GM21360 (cell line): ENCODE results near the gene PRDM1.
A peak's percentile ranks its signal among the peaks of the same experiment; 100 is the strongest.

ENCODE experiments used
- ATAC-seq: cut with Tn5 transposase; IDR thresholded peaks from one replicate; pipeline ENCODE4 v1.9.1; 2021; ENCODE audit warnings: mild to moderate bottlenecking, moderate library complexity; ENCODE audit not compliant: unreplicated experiment

Gene PRDM1

DNA sequence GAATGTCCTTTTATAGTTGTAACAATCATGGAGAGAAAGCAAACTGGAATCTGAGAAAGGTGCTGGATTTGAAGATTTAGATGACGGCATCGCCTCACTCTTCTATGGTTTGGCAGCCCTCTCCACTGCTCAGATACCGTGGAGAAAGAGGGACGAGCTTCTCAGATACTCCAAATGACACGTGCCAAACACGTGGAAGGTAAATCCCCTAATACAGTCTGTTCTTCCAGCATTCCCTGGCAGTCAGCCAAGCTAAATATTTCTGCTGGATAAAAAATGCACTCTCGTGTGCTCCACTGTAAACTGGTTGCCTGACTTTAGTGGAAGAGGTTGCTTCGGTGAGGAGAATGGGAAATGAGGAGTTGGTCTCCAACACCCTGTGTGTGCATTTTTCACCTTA is 16.7 kb upstream of the PRDM1 start:
- ATAC-seq, result no peak

DNA sequence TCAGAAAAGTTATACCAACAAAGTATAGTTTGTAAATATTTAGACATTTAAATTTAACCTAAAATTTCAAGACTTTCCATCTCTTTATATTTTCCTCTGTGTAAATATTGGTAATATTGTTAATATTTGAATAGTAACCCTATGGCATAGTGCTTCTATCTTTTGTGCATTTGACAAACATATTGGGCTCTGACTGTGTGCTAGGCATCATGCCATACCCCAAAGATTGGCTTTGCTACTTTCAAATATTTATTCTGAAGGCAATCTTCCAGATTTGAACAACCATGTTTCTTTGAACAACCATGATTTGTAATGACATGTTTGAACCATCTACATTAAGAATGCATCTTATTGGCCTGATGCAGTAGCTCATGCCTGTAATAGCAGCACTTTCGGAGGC is 15.5 kb upstream of the PRDM1 start:
- no peak for ATAC-seq

DNA sequence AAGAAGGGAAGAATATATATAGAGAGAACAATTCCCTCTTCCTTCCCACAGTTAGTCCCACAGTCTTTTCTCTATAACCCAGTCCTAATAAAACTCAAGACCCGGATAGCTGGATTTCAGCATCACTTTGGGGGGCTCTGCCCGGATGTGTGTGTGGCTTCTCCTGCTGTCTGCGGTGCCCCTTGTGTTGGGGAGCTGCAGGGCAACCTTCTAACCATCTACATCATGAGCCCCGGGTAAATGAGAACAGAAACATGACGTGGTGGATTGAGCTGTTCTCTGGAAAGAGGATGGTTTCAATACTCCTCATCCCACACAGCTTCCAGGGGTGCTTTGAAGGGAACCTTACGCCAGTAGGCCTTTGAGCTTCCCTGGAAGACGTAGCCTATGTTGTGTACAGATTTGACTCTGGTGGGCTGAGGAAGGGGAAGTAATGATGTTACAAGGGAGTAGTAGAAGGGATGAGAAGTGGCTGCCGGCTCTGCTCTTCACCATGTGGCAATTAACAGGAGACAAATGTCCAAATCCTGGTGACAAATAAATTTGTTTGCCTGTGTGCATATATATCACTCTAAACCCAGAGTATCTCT is 13.5 kb upstream of the PRDM1 start:
- no peak for ATAC-seq

DNA sequence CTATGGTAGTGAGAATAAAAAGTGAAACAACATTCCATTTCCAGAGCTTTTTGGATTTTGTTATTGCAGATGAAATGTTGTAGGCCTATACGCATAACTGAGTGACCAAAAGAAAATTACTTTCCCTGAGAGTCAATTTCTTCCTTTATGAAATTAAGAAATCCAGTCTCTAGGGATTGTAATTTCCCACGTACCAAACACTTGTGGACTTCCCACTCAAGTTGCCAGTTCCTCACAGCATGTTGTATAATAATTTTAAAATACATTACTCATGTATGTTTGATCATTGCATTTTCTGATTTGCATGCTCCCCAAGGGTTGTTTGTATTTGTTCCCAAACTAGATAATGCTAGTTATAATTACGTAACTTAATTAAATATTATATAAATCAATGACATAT is 12.0 kb upstream of the PRDM1 start:
- ATAC-seq, result no peak

DNA sequence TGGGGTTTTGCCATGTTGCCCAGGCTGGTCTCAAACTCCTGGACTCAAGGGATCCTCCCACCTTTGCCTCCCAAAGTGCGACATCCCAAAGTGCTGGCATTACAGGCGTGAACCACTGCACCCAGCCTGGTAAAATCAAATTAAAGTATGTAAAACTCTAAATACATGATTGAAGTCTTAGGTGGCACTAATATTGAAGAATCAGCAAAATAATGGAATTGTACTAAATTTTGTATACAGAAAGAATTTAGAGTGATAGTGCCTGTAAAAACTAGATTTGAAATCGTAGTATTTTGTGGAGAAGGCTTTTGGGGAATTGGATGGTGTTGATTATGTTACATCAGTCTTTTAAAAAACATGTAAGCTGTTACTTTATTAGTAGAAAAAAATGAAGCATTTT is 10.0 kb upstream of the PRDM1 start:
- ATAC-seq, result no peak

DNA sequence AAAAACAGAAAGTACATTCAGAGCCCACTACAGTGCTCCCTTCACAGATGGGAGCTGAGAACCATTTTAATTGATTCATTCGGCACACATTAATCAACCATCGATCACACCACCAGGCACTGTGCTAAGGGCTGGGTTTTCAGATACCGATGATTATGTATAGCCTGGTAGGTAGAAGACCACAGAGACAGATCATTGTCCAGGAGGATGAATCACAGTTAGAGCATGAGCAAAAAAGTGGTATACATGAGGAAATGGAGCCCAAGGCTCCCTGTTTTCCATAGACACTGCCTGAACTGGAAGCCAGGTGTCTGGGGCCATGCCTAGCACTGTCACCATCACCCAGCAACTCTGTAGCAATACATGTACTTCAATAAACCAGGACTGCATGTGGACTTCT is 9.0 kb upstream of the PRDM1 start:
- ATAC-seq, result no peak

DNA sequence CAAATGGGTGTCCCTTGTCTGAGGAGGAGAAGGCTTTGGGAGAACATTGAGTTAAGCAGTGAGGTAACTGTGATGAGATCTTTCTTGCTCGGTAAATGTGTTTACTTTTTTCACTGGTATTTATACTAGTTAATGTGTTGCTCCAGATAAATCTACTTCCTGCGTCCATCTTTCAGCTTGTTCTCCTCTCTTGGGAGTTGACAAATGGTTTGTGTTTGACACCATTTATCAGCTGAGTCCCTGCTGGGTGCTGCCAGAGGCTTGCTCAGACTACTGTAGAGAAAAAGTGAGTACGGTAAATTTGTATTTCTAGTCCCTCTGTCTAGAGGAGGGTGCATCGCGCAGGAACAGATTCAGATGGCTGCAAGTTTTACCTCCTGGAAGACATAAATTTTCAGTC is 8.3 kb upstream of the PRDM1 start:
- ATAC-seq, result no peak

DNA sequence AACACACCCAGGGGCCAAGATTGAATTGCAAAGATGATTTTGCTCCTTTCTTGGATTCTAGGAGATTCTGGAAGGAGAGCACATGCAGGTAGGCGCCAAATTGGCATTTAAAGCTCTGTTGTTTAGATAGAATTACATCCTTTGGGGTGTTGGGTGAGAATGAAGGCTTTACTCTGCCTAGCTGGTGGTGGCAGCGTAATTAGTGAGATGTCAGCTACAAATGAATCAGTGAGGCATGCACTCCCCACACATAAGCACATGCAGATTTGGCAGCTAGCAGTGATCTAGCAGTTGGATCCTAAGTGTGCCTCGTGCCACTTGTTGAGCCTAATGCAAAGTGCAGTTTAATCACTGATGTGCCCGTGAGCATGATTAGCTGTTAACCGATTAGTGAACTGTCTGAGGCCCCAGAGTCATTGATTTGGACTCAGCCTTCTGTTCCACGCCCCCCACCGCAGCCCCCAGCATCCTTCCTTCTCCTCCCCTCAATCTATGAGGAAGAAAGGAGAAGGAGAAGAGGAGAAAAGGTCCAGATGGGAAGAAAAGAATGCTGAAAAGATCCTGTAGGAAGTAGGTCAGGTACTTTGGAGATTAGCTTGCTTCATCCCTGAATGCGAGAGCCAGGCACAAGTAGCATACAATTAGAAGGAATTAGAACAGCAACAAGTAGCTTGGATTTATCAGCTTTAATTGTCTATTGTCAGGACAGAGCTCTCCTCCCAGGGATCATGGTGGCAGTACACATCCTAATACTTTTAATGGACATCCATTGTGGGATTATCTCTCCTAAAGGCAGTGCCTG is 6.0 kb upstream of the PRDM1 start:
- ATAC-seq, result no peak

DNA sequence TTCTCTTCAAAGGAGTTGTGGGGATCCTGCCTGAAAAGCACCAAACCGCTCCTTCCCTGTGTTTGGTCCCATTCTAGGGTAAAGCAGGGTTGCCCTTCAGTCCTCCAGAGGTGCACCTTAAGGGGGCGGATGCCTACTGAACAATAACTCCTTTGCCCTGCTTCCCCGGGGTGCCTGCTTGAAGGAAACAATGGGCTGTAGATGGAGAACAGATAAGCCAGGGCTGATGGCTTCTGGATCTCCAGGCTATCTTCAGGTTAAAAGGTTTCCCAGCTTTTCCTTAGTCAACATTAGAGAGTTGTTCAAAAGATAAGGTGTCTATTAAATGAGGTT is 5.4 kb upstream of the PRDM1 start:
- no peak for ATAC-seq

DNA sequence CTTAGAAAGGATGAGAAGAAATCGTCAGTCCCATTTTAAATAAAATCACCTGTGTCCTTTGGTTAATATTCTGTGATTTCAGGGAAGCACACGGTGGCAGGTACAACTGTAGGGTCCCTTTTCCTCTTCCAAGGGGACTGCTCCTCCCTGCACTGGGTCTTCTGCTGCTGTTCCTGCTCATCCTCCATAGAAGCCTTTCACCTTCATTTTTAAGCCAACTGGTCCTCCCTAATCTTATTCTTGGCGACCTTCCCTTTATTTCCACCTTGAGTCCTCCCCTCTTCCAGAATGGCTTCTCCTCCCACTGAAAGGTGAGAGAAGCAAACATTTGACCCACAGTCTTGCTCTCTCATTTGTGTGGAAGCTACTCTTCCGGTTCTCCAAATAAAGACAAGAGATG is 4.4 kb upstream of the PRDM1 start:
- no peak for ATAC-seq

DNA sequence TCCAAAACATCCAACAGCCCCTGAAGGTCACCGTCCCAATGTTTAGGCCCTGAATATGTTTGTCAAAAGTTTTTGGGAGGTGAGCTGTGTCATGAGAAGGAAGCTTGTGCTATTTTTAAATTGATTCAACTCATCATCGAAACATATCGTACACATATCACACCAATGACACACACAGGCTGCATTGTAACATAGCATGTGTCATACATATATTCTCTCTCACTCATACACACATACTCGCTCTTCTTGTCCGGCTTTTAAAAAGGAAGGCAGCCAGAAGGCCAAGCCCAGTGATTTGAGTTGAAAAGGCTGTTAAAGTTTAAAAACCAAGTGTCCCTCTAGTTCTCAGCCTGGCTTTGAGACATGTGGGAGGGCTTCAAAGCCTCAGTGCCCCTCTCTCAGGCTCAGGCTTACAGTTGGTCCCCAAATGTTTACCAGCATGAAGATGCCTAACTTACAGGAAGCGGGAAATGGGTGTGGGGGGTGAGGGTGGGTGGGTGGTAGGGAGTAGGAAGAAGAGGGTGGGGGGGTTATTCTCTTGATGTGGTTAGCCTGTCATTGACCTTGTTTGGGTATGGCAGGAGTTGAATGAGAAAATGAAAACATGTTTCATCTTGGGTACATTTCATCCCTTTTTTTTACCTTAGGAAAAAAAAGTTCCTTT is 3.3 kb upstream of the PRDM1 start:
- ATAC-seq, result no peak

DNA sequence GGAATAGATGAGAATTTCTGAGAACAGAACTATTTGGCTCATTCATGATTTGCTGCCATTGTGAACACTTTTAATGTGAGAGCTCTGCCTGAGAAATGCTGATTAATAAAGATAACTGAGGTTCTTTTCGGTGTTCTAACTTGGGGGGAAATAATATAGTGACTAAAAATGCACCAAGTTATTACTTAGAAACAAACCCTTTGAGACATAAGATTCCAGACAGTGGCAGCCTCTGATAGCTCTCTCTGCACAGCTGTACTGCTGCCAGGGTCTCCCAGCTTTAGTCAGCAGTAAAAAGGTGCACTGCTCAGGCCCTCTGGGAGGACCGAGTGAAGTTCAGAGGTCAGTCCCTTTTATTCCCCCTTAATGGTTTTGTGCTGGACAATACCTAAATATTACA is 2.5 kb upstream of the PRDM1 start:
- no peak for ATAC-seq

DNA sequence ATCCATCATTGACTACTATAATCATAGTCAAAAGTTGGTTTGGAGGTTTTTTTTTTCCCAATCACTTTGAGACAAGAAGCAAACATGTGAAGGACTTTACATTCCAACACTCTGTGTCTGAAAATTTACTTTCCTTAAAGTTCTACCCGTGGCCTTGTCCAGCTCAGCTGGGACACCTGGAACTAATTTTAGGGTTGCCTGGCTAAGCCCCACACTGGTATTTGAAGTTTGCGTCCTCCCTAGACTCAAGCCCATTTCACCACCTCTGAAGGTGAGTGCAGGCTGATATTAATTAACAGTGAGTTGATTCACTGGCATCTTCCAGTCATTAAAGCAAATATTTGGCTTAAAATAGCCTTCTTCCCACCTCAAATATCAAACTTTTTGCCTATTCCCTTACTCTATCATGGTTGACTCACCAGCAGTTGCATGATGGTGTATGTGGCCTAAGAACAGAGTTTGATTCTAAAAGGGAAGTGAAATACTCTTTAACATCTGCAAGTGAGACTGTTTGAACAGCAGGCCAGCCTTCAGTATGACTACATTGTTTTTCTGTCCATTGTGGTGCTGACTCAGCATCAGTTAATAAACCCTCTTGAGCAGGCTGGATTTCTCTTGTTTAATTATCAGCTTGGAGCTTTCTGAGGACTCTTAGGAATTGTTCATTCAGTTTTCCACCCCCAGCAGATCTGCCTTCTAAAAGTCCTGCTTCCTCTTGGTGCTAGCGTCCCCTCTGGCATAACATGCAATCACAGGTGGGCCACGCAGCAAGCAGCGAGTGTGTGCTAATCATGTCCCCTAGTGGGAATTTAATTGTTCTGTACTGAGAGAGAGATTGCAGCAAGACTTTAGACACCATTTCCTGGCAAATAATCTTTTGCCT is 1.8 kb upstream of the PRDM1 start:
- peak; percentile 76 for ATAC-seq

DNA sequence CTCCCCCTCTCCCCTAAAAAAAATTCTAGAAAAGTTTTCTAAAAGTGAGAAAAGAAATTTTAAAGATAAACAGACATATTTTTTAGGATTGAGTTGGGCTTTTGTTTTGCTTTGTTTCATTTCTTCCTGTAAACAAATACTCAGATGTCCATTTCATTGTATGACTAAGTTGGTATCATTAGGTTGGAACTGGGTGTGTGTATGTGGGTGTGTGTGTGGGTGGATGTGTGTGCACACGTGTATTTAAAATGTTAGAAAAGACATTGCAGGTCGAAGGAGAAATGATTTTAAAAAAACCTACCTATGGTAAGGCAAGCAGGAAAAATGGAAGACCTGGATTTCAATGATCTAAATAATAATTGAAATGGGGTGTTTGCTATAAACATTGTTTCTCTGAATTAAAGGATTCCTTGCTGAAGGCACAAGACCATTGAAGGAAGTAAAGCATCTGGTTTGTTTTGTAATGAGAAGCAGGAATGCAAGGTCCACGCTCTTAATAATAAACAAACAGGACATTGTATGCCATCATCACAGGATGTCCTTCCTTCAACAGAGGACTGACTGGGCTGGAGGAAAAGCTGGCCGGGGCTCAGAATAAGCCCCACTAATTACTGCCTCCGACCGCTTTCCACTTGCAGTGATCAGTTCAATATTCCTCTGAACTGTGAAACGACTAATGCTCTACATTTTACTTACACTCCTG is 996 bp upstream of the PRDM1 start:
- no peak for ATAC-seq

DNA sequence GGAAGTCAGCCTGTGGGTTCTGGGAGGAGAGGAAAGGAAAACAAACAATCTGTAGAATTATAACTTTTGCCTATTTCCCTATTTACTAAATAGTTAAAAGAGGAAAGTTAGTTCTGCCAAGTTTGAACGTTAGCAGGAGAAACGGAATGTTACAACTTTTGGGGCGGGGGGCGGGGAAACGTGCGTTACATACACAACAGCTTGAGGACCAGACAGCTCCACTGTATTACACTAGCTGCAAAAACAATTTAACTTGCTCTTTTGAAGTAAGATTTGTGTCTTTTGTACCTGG is 498 bp upstream of the PRDM1 start:
- ATAC-seq, result no peak

DNA sequence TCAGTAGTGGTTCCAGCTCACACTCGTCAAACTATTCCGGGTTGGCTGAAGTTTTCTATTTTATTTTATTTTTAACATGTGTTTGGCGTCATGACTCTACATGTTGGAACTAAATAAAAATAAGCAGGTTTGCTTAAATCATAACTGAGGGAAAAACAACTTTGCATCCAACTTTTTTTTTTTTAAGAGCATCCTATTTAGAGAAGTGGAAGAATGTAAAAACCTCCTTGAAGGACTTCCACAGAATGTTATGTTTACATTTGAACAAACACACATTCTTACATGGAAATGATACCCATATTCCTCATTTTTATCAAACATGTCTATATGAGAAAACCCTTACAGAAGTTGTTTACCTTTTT is 659 bp downstream of the PRDM1 start:
- ATAC-seq, result no peak

DNA sequence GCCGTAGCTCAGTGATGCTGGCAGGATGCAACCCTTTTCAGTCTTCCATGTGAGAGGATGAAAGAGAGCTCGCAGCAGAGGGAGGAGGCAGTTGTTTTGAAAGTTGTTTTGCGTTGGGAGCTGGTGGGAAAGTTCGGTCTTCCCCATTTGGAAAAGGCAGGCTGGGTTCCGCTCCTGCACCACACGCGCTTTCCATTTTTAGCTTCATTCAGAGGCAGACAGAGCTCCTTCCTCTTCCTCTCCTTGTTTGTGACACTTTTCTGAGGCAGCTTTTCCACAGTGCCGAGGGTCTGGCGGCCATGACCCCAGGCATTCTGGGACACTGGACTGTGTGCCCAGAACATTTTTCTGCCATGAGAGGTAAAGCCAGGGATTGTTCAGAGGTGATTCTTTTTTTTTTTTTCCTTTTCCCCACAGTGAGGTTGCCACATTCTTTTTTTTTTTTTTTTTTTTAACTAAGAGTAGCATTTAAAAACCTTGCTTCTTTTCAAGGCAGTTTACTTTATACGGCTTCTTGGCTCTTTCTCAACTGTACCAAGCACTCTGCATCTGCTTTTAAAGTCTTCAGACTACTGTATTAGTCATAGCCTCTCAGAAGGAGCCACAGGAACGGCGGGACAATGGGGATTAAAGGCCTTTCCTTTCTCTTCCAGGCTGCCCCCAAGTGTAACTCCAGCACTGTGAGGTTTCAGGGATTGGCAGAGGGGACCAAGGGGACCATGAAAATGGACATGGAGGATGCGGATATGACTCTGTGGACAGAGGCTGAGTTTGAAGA is 1.6 kb downstream of the PRDM1 start:
- no peak for ATAC-seq

DNA sequence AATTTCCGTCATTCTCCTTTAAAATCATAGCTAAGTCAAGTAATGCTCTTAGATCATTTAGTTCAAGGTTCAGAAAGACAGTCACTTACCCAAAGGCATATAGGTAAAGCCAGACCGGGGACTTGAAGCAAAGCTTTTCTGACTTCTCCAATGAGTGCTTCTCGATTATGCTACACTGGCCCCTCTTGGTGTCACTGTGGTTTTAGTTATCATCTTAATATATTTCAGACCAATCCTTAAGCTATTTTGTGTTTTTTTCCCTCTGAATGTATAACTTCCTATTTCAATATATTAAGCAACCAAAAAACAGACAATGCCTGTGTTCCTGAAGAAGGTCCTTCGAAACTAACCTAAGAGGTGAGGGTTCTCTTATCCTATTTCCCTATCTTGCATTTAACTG is 3.9 kb downstream of the PRDM1 start:
- ATAC-seq, result no peak

DNA sequence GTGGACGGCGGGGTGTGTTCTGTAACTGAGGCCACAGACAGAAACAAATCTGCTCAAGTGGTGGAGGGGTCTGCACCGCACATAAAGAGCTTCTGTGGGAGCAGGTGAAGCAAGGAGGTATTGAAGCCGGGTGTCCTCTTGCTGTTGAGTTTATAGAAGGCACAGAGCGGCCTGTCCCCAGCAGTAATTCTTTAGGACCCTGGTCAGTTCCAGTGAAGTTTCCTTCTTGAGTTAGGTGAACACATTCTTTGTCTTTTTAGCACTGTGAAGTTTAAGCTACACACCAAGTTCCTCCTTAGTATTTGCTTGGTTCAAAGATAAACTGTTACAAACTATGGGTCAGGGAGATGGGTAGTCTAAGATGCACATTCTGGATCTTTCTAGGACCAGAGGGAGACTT is 6.1 kb downstream of the PRDM1 start:
- no peak for ATAC-seq

DNA sequence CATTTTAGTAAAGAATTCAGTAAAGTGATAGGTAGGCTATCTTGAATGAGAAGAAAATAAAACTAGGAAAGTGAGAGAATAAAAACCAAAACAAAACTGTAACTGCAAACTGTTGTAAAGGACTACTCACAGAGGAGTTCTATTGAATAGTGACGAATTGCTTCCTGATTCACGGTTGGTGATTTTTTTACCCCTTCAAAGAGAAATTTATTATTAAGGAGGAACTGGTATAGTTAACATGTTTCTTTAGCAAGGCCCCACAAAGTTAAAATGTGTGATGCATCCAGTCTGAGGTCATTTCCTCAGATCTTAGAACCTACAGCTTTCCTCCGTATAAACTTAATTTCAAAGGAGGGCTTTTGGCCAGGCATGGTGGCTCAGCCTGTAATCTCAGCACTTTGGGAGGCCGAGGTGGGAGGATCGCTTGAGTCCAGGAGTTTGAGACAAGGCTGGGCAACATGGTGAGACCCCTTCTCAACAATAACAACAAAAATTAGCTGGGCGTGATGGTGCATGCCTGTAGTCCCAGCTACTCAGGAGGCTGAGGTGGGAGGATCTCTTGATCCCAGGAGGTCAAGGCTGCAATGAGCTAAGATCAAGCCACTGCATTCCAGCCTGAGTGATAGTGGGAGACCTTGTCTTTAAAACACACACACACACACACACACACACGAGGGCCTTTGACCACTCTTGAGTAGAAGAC is 8.3 kb downstream of the PRDM1 start:
- ATAC-seq, result no peak
